ENCODE measurements around the gene HNRNPAB. TPM values are rescaled to one million over a fixed set of nuclear protein-coding genes. Genes with fewer than 3 reads are reported as not detected.

The HNRNPAB gene
- total and polyA plus RNA-seq, 2 experiments from 2014 or later, result 47.6 to 117 TPM

- H3K9me2 ChIP-seq (ENCODE audit: insufficient read depth), result no peaks in the 10 kb centered on the region
- H3K4me1 ChIP-seq (ENCODE audit: insufficient read depth), result no peaks in the 10 kb centered on the region
- peak overlapping the region; percentile 63 for H2AFZ ChIP-seq
- H3K27me3 ChIP-seq (replicated peaks; ENCODE audit: insufficient read depth), result peaks cover 8% of the 10 kb centered on the region; the same call in 1 of the 2 replicates
- WGBS, 2 experiments (ENCODE audit: low coverage in 1 of 2, low lambda C conversion rate in 2 of 2, missing lambda C conversion rate in 2 of 2), result 9 to 10% methylated on average over 31 to 33 of the region's 33 CpGs
- no peaks in the 10 kb centered on the region for H3K79me2 ChIP-seq (ENCODE audit: insufficient read depth)
- in situ Hi-C loops (cut with MboI), result loop anchor here (5.0 to 25.0 kb wide), 2 partner anchors 87 to 552 kb away; partner anchors contain the start of gene B4GALT7
- H3K9ac ChIP-seq, result no peak overlapping the region
- H3K4me3 ChIP-seq, result peak overlapping the region; percentile 37; the same call in 1 of the 2 replicates
- peak overlapping the region; percentile 65 for H3K4me2 ChIP-seq (ENCODE audit: unreplicated experiment)
- H3K27ac ChIP-seq, result no peak overlapping the region
- DNase-seq, result peak; percentile 79
- no peaks in the 10 kb centered on the region for H3K9me3 ChIP-seq (ENCODE audit: low read depth)
- TF ChIP-seq EZH2phosphoT487 (IDR thresholded peaks at IDR 0.05; ENCODE audit: insufficient read depth, low read depth), result no peak
- no peak for TF ChIP-seq EZH2 (IDR thresholded peaks at IDR 0.05; ENCODE audit: insufficient read depth, poor library complexity, severe bottlenecking)
- no peaks in the 10 kb centered on the region for H3K36me3 ChIP-seq (ENCODE audit: low read depth)
- no peaks in the 10 kb centered on the region for H3F3A ChIP-seq (ENCODE audit: insufficient read depth)
- H4K20me1 ChIP-seq (ENCODE audit: insufficient read depth), result no peaks in the 10 kb centered on the region
Measured at GRCh38 chr5:178163772-178164735, 40.3 kb upstream of the HNRNPAB start.

GRCh38 chr5:178165581-178165980 is 38.8 kb upstream of the HNRNPAB start:
- peak overlapping the region; percentile 30; the same call in 1 of the 2 replicates for H2AFZ ChIP-seq
- no peak overlapping the region for H3K4me3 ChIP-seq
- no peaks in the 10 kb centered on the region for H3K4me1 ChIP-seq (ENCODE audit: insufficient read depth)
- DNase-seq, result no peak
- no peak overlapping the region for H3K27ac ChIP-seq
- 46 to 55% methylated on average over 30 to 36 of the region's 38 CpGs for WGBS, 2 experiments (ENCODE audit: low coverage in 1 of 2, low lambda C conversion rate in 2 of 2, missing lambda C conversion rate in 2 of 2)
- TF ChIP-seq EZH2phosphoT487 (IDR thresholded peaks at IDR 0.05; ENCODE audit: insufficient read depth, low read depth) (no peak), EZH2 (IDR thresholded peaks at IDR 0.05; ENCODE audit: insufficient read depth, poor library complexity, severe bottlenecking) (no peak)
- no peaks in the 10 kb centered on the region for H3K9me2 ChIP-seq (ENCODE audit: insufficient read depth)
- H3K9ac ChIP-seq, result no peak overlapping the region
- H3K27me3 ChIP-seq (replicated peaks; ENCODE audit: insufficient read depth), result peaks cover 8% of the 10 kb centered on the region; the same call in 1 of the 2 replicates
- H4K20me1 ChIP-seq (ENCODE audit: insufficient read depth), result no peaks in the 10 kb centered on the region
- in situ Hi-C loops (cut with MboI), result loop anchor here (25.0 kb wide), 1 partner anchor 553 kb away; the partner anchor contains the start of gene B4GALT7
- no peaks in the 10 kb centered on the region for H3F3A ChIP-seq (ENCODE audit: insufficient read depth)
- no peaks in the 10 kb centered on the region for H3K79me2 ChIP-seq (ENCODE audit: insufficient read depth)
- H3K9me3 ChIP-seq (ENCODE audit: low read depth), result no peaks in the 10 kb centered on the region
- H3K4me2 ChIP-seq (ENCODE audit: unreplicated experiment), result peak overlapping the region; percentile 9
- H3K36me3 ChIP-seq (ENCODE audit: low read depth), result no peaks in the 10 kb centered on the region

GRCh38 chr5:178170455-178170854 is 33.9 kb upstream of the HNRNPAB start:
- in situ Hi-C loops (cut with MboI), result loop anchor here (25.0 kb wide), 1 partner anchor 558 kb away; the partner anchor contains the start of gene B4GALT7
- Histone ChIP-seq H3K36me3 (ENCODE audit: low read depth) (no peaks in the 10 kb centered on the region), H3K4me2 (ENCODE audit: unreplicated experiment) (no peak overlapping the region), H2AFZ (no peak overlapping the region), H3K79me2 (ENCODE audit: insufficient read depth) (no peaks in the 10 kb centered on the region), H3K9ac (no peak overlapping the region), H3F3A (ENCODE audit: insufficient read depth) (no peaks in the 10 kb centered on the region), H3K4me3 (no peak overlapping the region), H3K9me2 (ENCODE audit: insufficient read depth) (no peaks in the 10 kb centered on the region), H3K27me3 (replicated peaks; ENCODE audit: insufficient read depth) (0 out of 2 replicates have a peak, but pooled peaks cover 2% of the 10 kb centered on the region), H3K9me3 (ENCODE audit: low read depth) (no peaks in the 10 kb centered on the region), H3K27ac (no peak overlapping the region), H3K4me1 (ENCODE audit: insufficient read depth) (no peaks in the 10 kb centered on the region), H4K20me1 (ENCODE audit: insufficient read depth) (no peaks in the 10 kb centered on the region)
- no peak for DNase-seq
- TF ChIP-seq EZH2 (IDR thresholded peaks at IDR 0.05; ENCODE audit: insufficient read depth, poor library complexity, severe bottlenecking) (no peak), EZH2phosphoT487 (IDR thresholded peaks at IDR 0.05; ENCODE audit: insufficient read depth, low read depth) (no peak)
- 51 to 60% methylated on average over 2 of the region's 2 CpGs for WGBS, 2 experiments (ENCODE audit: low coverage in 1 of 2, low lambda C conversion rate in 2 of 2, missing lambda C conversion rate in 2 of 2)

- H3K4me1 ChIP-seq (ENCODE audit: insufficient read depth), result no peaks in the 10 kb centered on the region
- in situ Hi-C loops (cut with MboI), result loop anchor here (25.0 kb wide), 1 partner anchor 562 kb away; the partner anchor contains the start of gene B4GALT7
- H3K27ac ChIP-seq, result no peak overlapping the region
- no peaks in the 10 kb centered on the region for H3F3A ChIP-seq (ENCODE audit: insufficient read depth)
- no peaks in the 10 kb centered on the region for H3K27me3 ChIP-seq (replicated peaks; ENCODE audit: insufficient read depth)
- H3K4me3 ChIP-seq, result no peak overlapping the region
- no peak overlapping the region for H3K4me2 ChIP-seq (ENCODE audit: unreplicated experiment)
- no peaks in the 10 kb centered on the region for H3K9me2 ChIP-seq (ENCODE audit: insufficient read depth)
- WGBS, 2 experiments (ENCODE audit: low coverage in 1 of 2, low lambda C conversion rate in 2 of 2, missing lambda C conversion rate in 2 of 2), result 54 to 59% methylated on average over 3 of the region's 3 CpGs
- no peak for TF ChIP-seq EZH2 (IDR thresholded peaks at IDR 0.05; ENCODE audit: insufficient read depth, poor library complexity, severe bottlenecking)
- no peak for TF ChIP-seq EZH2phosphoT487 (IDR thresholded peaks at IDR 0.05; ENCODE audit: insufficient read depth, low read depth)
- no peaks in the 10 kb centered on the region for H3K9me3 ChIP-seq (ENCODE audit: low read depth)
- H3K79me2 ChIP-seq (ENCODE audit: insufficient read depth), result no peaks in the 10 kb centered on the region
- no peak overlapping the region for H2AFZ ChIP-seq
- H4K20me1 ChIP-seq (ENCODE audit: insufficient read depth), result no peaks in the 10 kb centered on the region
- no peak overlapping the region for H3K9ac ChIP-seq
- no peak for DNase-seq
- no peaks in the 10 kb centered on the region for H3K36me3 ChIP-seq (ENCODE audit: low read depth)
Measured at GRCh38 chr5:178174456-178174855, 29.9 kb upstream of the HNRNPAB start.
